Measurements from ENCODE around the gene WNT5B. TPM values are rescaled to one million over a fixed set of nuclear protein-coding genes. Genes with fewer than 3 reads are reported as not detected.

The WNT5B gene
- total RNA-seq, 2 donors from 2014 or later, result 0.71 to 6.1 TPM

DNA sequence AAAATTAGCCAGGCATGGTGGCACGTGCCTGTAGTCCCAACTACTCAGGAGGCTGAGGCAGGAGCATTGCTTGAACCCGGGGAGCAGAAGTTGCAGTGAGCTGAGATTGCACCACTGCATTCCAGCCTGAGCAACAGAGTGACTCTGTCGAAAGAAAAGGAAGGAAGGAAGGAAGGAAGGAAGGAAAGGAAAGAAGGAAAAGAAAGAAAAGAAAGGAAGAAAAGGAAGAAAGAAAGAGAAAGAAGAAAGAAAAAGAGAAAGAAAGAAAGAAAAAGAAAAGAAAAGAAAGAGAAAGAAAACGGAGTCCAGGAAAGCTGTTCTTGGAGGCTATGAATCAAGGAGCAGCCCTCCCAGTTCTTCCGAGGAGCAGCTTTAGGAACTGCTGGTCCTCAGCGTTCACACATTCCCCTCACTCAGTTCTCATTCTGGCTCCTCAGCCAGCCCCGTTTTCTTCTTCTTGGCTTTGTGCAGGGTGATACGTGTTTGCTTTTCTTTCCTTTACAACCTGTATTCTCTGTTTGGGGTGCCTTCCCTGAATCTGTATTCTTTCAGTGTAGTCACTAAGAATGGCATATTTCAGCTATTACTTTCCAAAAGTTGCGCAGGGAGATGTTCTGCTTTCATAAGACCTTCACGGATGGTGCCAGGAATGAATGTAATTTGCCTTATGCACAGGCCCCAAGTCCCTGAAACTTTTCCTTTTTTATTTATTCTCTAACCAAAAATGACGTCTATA, 46.9 kb upstream of the WNT5B start:
- no peaks in the 10 kb centered on the region for H3K9me3 Mint-ChIP-seq

DNA sequence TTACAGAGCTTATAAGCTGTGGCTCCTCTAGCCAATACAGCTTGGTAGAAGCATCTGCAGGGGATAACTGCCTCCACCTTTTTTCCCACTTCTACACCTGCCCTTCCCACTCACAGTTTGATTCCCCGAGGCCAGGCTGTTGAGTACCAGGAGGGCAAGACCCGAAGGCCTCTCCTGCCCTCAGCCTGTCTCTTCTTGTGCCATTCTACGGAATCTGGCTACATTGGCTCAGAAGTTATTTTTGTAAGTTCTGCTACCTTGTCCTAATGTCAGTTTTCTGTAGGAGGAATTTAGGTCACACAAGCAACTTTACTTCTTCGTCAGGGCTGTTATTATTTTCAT, 46.4 kb upstream of the WNT5B start:
- peaks cover 18% of the 10 kb centered on the region for H3K4me1 ChIP-seq (ENCODE audit: control insufficient read depth, insufficient read depth, low read length)
- DNase-seq, result no peak
- Mint-ChIP-seq H3K4me1 (peaks cover 21% of the 10 kb centered on the region), H3K9me3 (no peaks in the 10 kb centered on the region), H3K36me3 (ENCODE audit: low read depth) (no peaks in the 10 kb centered on the region), H3K27me3 (ENCODE audit: insufficient read depth) (peaks cover 99% of the 10 kb centered on the region), H3K4me3 (no peak overlapping the region), H3K27ac (no peak overlapping the region)
- H3K27me3 ChIP-seq (ENCODE audit: control insufficient read depth, insufficient read depth, low read length, poor library complexity, severe bottlenecking), result peaks cover 93% of the 10 kb centered on the region
- no peak overlapping the region for H3K4me3 ChIP-seq (ENCODE audit: low read length)
- TF ChIP-seq, protein P1, sequence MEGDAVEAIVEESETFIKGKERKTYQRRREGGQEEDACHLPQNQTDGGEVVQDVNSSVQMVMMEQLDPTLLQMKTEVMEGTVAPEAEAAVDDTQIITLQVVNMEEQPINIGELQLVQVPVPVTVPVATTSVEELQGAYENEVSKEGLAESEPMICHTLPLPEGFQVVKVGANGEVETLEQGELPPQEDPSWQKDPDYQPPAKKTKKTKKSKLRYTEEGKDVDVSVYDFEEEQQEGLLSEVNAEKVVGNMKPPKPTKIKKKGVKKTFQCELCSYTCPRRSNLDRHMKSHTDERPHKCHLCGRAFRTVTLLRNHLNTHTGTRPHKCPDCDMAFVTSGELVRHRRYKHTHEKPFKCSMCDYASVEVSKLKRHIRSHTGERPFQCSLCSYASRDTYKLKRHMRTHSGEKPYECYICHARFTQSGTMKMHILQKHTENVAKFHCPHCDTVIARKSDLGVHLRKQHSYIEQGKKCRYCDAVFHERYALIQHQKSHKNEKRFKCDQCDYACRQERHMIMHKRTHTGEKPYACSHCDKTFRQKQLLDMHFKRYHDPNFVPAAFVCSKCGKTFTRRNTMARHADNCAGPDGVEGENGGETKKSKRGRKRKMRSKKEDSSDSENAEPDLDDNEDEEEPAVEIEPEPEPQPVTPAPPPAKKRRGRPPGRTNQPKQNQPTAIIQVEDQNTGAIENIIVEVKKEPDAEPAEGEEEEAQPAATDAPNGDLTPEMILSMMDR (conservative IDR thresholded peaks at IDR 0.05), result no peak
- no peaks in the 10 kb centered on the region for H3K36me3 ChIP-seq (ENCODE audit: control insufficient read depth, insufficient read depth, low read length)
- H3K27ac ChIP-seq (ENCODE audit: low read depth, low read length), result no peak overlapping the region
- no peak overlapping the region for H3K9ac ChIP-seq (ENCODE audit: extremely low read depth, low read length, poor library complexity, severe bottlenecking)
- 92 to 100% methylated on average over 3 of the region's 4 CpGs for WGBS, 2 experiments (ENCODE audit: insufficient coverage in 1 of 2, insufficient read length in 1 of 2)
- H3K9me3 ChIP-seq (ENCODE audit: control insufficient read depth, low read length), result no peaks in the 10 kb centered on the region

More for the DNA sequence above, 46.9 kb upstream of the WNT5B start:
- Histone ChIP-seq H3K4me1 (ENCODE audit: control insufficient read depth, insufficient read depth, low read length) (peaks cover 22% of the 10 kb centered on the region), H3K9ac (ENCODE audit: extremely low read depth, low read length, poor library complexity, severe bottlenecking) (no peak overlapping the region), H3K27ac (ENCODE audit: low read depth, low read length) (no peak overlapping the region), H3K4me3 (ENCODE audit: low read length) (no peak overlapping the region), H3K36me3 (ENCODE audit: control insufficient read depth, insufficient read depth, low read length) (no peaks in the 10 kb centered on the region), H3K9me3 (ENCODE audit: control insufficient read depth, low read length) (no peaks in the 10 kb centered on the region), H3K27me3 (ENCODE audit: control insufficient read depth, insufficient read depth, low read length, poor library complexity, severe bottlenecking) (peaks cover 87% of the 10 kb centered on the region)
- Mint-ChIP-seq H3K27ac (no peak overlapping the region), H3K4me3 (no peak overlapping the region), H3K27me3 (ENCODE audit: insufficient read depth) (peaks cover 97% of the 10 kb centered on the region), H3K36me3 (ENCODE audit: low read depth) (no peaks in the 10 kb centered on the region), H3K4me1 (peaks cover 24% of the 10 kb centered on the region)
- TF ChIP-seq, protein P1 (conservative IDR thresholded peaks at IDR 0.05), result no peak
- no peak for DNase-seq
- 92 to 97% methylated on average over 11 of the region's 11 CpGs for WGBS, 2 experiments (ENCODE audit: insufficient coverage in 1 of 2, insufficient read length in 1 of 2)

DNA sequence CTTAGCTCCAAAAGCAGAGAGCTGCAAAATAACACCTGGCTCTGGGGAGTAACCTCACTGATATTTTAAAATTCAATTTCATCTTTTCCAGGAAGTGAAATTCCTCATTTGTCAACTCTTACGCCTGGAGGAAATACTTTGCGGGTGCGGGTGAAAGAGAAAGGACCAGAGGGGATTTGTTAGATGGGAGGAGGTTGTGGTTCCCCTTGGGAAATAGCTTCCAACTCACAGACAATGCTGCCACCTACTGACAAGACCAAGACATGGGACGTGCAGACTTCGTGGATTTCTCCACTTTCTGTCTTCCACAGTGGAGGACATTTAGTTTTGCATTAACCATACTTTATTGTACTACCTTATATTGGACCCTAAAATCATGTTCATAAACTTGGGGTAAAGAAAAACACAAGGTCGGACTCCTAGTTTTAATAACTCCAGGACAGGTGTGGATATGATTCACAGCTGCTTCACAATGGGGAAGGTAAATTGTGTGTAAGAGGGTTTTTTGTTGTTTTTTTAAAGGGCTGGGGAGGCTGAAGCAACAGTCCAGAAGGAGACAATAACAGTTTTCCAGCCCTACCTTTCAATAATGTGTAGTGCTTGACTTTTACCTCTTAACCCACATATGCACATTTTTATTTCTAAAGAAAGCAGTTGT, 45.5 kb upstream of the WNT5B start:
- Mint-ChIP-seq H3K27me3 (ENCODE audit: insufficient read depth) (peaks cover 99% of the 10 kb centered on the region), H3K27ac (no peak overlapping the region), H3K4me3 (no peak overlapping the region), H3K36me3 (ENCODE audit: low read depth) (no peaks in the 10 kb centered on the region), H3K9me3 (no peaks in the 10 kb centered on the region), H3K4me1 (peaks cover 29% of the 10 kb centered on the region)
- Histone ChIP-seq H3K9me3 (ENCODE audit: control insufficient read depth, low read length) (no peaks in the 10 kb centered on the region), H3K9ac (ENCODE audit: extremely low read depth, low read length, poor library complexity, severe bottlenecking) (no peak overlapping the region), H3K4me1 (ENCODE audit: control insufficient read depth, insufficient read depth, low read length) (peaks cover 21% of the 10 kb centered on the region), H3K4me3 (ENCODE audit: low read length) (no peak overlapping the region), H3K27me3 (ENCODE audit: control insufficient read depth, insufficient read depth, low read length, poor library complexity, severe bottlenecking) (peaks cover 94% of the 10 kb centered on the region), H3K27ac (ENCODE audit: low read depth, low read length) (peak overlapping the region; percentile 89), H3K36me3 (ENCODE audit: control insufficient read depth, insufficient read depth, low read length) (no peaks in the 10 kb centered on the region)
- WGBS, 2 experiments (ENCODE audit: insufficient coverage in 1 of 2, insufficient read length in 1 of 2), result 0 to 6% methylated on average over 3 to 6 of the region's 6 CpGs
- TF ChIP-seq, protein P1 (conservative IDR thresholded peaks at IDR 0.05), result peak; percentile 100
- DNase-seq, result peak; percentile 89
